Peyer's patch (tissue), 4 donors: ENCODE results near the gene ALDH5A1. TPM values are rescaled to one million over a fixed set of nuclear protein-coding genes. Genes with fewer than 3 reads are reported as not detected.

Experiments used
- DNase-seq, 3 donors: peaks; one replicate each; pipeline ENCODE4 v3.0.0-alpha.2; 2017 to 2019
- H3K27ac ChIP-seq, 4 donors: fragments of 200-600 bp; sonication (generic); one replicate each; pipeline ENCODE4 v1.5.1; 2016 to 2019
- H3K27me3 ChIP-seq, 2 donors: fragments of 200-600 bp; sonication (generic); one replicate each; pipeline ENCODE4 v1.5.1; 2019
- H3K36me3 ChIP-seq, 3 donors: fragments of 200-600 bp; sonication (generic); one replicate each; pipeline ENCODE4 v1.5.1; 2016 to 2019
- H3K4me1 ChIP-seq, 4 donors: fragments of 200-600 bp; sonication (generic); one replicate each; pipeline ENCODE4 v1.5.1; 2016 to 2019
- H3K4me3 ChIP-seq, 4 donors: fragments of 200-600 bp; sonication (generic); 1 replicate in 3 of 4; 2 replicates in 1 of 4; pipeline ENCODE4 v1.5.1; 2016 to 2019; ENCODE audit warnings: mild to moderate bottlenecking in 1 of 4
- H3K9me3 ChIP-seq, 4 donors: fragments of 200-600 bp; sonication (generic); one replicate each; pipeline ENCODE4 v1.5.1; 2016 to 2019; ENCODE audit warnings: mild to moderate bottlenecking in 1 of 4
- POLR2A ChIP-seq, 2 donors: fragments of 450-650 bp; IDR thresholded peaks; one replicate each; pipeline ENCODE4 v1.5.1; 2017; ENCODE audit warnings: antibody characterized with exemption in 2 of 2, mild to moderate bottlenecking in 2 of 2, moderate library complexity in 2 of 2
- total RNA-seq, 4 donors: library from RNA; depleted of rRNA; stranded (reverse); fragments of >200 nt; gene quantifications; one replicate each; pipeline ENCODE4 v1.1.0, GENCODE V29; 2016
- TF ChIP-seq, protein P1 (sequence below), 6 experiments: fragments of 450-650 bp in 4 of 6; fragments of 200-600 bp in 2 of 6; sonication (generic) in 1 of 6; IDR thresholded peaks; one replicate each; pipeline ENCODE4 v1.5.1; 2017 to 2019; ENCODE audit warnings: antibody characterized with exemption in 6 of 6, mild to moderate bottlenecking in 3 of 6, moderate library complexity in 1 of 6

ALDH5A1 gene
- total RNA-seq, 4 donors from 2014 or later: 3.5 to 25.6 (median 8.8) TPM

DNA sequence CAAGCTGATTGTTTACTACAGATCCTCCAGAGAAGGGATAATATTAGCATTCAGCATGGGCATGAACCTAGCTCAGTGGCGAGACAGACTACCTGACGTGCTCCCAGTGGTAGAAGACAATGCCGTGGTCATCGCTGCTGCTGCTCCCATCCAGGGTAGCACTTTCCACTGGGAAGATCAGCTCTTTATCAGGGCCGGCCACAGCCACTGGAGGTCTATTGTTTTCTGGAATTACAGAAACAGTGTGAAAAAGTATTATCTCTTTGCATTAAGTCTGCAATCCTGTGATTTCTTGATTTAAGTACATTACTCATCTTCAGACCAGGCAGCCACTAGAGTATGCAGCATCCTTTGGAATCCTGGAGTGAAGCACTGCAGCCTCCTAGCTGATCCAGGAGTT, 75.0 kb downstream of the ALDH5A1 start:
- Histone ChIP-seq H3K36me3 (no peaks in the 10 kb centered on the region), H3K4me3 (no peak overlapping the region), H3K4me1 (no peaks in the 10 kb centered on the region), H3K27me3 (no peaks in the 10 kb centered on the region), H3K9me3 (no peaks in the 10 kb centered on the region), H3K27ac (no peak overlapping the region)
- DNase-seq: no peak
- TF ChIP-seq, protein P1, sequence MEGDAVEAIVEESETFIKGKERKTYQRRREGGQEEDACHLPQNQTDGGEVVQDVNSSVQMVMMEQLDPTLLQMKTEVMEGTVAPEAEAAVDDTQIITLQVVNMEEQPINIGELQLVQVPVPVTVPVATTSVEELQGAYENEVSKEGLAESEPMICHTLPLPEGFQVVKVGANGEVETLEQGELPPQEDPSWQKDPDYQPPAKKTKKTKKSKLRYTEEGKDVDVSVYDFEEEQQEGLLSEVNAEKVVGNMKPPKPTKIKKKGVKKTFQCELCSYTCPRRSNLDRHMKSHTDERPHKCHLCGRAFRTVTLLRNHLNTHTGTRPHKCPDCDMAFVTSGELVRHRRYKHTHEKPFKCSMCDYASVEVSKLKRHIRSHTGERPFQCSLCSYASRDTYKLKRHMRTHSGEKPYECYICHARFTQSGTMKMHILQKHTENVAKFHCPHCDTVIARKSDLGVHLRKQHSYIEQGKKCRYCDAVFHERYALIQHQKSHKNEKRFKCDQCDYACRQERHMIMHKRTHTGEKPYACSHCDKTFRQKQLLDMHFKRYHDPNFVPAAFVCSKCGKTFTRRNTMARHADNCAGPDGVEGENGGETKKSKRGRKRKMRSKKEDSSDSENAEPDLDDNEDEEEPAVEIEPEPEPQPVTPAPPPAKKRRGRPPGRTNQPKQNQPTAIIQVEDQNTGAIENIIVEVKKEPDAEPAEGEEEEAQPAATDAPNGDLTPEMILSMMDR (IDR thresholded peaks at IDR 0.05): no peak
- TF ChIP-seq POLR2A (IDR thresholded peaks at IDR 0.05): no peak

DNA sequence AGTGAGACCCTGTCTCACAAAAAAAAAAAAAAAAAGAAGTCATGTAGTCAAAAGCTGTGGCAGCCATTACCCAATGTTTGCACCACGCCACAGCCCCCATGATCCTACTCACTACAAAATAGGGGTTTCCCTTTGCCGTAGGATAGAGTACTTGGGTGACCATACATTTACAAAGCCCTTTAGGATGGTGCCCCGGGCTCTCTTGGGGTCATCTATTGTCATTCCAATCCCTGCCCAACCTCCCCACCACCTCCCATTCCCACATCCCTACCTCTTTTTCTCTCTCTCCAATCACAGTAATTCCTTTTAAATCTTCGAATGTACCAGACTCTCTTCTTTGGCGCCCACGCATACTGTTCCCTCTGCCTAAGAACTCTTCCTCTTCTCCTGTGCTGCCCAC, 76.6 kb downstream of the ALDH5A1 start:
- TF ChIP-seq, protein P1 (IDR thresholded peaks at IDR 0.05): no peak
- no peak for TF ChIP-seq POLR2A (IDR thresholded peaks at IDR 0.05)
- Histone ChIP-seq H3K27ac (no peak overlapping the region), H3K9me3 (no peaks in the 10 kb centered on the region), H3K36me3 (no peaks in the 10 kb centered on the region), H3K27me3 (no peaks in the 10 kb centered on the region), H3K4me3 (no peak overlapping the region), H3K4me1 (no peaks in the 10 kb centered on the region)
- DNase-seq: no peak

DNA sequence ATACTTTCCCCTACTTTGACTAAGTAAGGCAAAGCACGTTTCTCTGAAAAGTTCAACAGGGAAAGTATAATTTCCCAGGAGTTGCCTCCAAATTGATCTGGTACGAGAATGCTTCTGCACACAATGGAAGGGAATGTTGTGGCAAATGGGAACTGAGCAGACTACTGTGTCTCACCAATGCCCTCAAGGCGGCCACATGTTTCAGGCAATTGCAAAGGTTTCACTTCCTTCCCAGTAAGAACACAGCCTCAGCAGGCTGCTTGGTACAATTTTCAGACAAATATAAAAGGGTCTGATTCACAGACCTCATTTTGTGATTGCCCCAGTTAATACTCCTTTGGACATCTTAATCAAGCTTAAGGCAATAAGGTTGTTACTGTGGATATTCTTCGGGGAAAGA, 80.0 kb downstream of the ALDH5A1 start:
- Histone ChIP-seq H3K27ac (no peak overlapping the region), H3K27me3 (no peaks in the 10 kb centered on the region), H3K36me3 (no peaks in the 10 kb centered on the region), H3K4me3 (no peak overlapping the region), H3K4me1 (no peaks in the 10 kb centered on the region), H3K9me3 (no peaks in the 10 kb centered on the region)
- DNase-seq: peak in 2 of 3 donors; percentile 43 to 53
- TF ChIP-seq, protein P1 (IDR thresholded peaks at IDR 0.05): no peak
- no peak for TF ChIP-seq POLR2A (IDR thresholded peaks at IDR 0.05)

DNA sequence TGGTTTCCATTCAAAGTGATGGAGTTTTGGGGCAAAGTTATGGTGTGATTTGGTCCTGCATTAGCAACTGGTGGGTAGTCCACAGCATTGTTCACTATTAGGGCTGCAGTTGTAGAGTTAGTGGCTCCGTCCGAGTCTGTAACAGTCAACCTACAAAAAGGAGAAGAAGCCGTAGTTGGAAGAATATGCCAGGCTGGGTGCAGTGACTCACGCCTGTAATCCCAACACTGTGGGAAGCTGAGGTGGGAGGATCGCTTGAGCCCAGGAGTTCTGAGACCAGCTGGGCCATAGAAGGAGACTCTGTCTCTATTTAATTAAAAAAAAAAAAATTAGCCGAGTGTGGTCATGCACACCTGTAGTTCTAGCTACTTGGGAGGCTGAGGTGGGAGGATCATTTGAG, 81.7 kb downstream of the ALDH5A1 start:
- no peak overlapping the region for H3K27ac ChIP-seq
- H3K4me1 ChIP-seq: no peaks in the 10 kb centered on the region
- TF ChIP-seq, protein P1 (IDR thresholded peaks at IDR 0.05): no peak
- no peak for TF ChIP-seq POLR2A (IDR thresholded peaks at IDR 0.05)
- no peak for DNase-seq
- no peaks in the 10 kb centered on the region for H3K36me3 ChIP-seq
- H3K27me3 ChIP-seq: no peaks in the 10 kb centered on the region
- no peak overlapping the region for H3K4me3 ChIP-seq
- H3K9me3 ChIP-seq: no peaks in the 10 kb centered on the region

DNA sequence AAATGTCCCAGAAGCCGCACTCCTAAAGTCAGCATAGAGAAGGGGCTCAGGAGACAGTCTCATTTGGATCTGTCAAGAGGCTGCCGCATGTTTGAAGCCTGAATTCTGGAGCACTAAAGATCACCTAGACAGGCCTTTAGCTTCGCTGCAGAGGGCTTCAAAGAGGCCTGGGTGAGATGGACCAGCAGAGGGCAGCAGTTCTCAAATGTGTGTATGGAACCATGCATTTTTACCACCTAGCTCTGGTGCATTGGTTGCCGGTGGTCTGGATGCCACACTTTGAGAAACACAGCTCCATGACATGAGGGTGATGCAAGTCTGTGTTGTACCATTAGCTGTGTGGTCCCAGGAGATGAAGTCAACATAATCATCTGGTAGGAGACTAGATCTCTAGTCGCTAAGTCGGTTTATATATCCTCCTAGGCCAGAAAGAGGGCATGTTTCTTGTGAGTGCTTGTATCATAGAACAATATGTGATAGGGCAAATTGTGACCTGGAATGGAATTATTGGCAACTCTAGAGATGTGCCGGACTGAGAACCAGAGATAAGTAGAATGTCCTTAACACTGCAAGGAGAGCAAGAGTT, 86.4 kb downstream of the ALDH5A1 start:
- Histone ChIP-seq H3K27me3 (no peaks in the 10 kb centered on the region), H3K4me3 (no peak overlapping the region), H3K36me3 (no peaks in the 10 kb centered on the region), H3K27ac (no peak overlapping the region), H3K9me3 (no peaks in the 10 kb centered on the region), H3K4me1 (peaks cover 0 to 10% (median 0%) of the 10 kb centered on the region in 4 donors)
- TF ChIP-seq, protein P1 (IDR thresholded peaks at IDR 0.05): peak in 5 of 6 experiments; percentile 68 to 79 (median 75)
- no peak for TF ChIP-seq POLR2A (IDR thresholded peaks at IDR 0.05)
- DNase-seq: peak; percentile 77 to 93 (median 78)
